Stimulated activated naive CD8-positive, alpha-beta T cell treated with anti-CD3 and anti-CD28 coated beads, Interleukin-15, amount 100 ng/mL, for 72 hours (primary cell): ENCODE results near the gene ZNF611.
"Not testable (repeated sequence)": the region's sequence is repeated elsewhere in the genome, so short reads cannot be mapped to it uniquely, and the experiment has no call there.

Source experiments
- ATAC-seq: fragments of 150-1000 bp; cut with Tn5 transposase; 2 replicates; pipeline ENCODE4 v1.10.0; 2021; ENCODE audit warnings: mild to moderate bottlenecking, moderate library complexity
- DNase-seq, 2 donors: peaks; one replicate each; pipeline ENCODE4 v3.0.0; 2021 to 2022
- H3K27ac Mint-ChIP-seq, 2 donors: one replicate each; pipeline ENCODE4 v1.8.0; 2022; ENCODE audit warnings: mild to moderate bottlenecking in 2 of 2, mixed read lengths in 2 of 2, moderate library complexity in 2 of 2
- H3K27me3 Mint-ChIP-seq: one replicate; pipeline ENCODE4 v1.8.0; 2022; ENCODE audit warnings: mixed read lengths
- H3K4me1 Mint-ChIP-seq: one replicate; pipeline ENCODE4 v1.8.0; 2022; ENCODE audit warnings: mild to moderate bottlenecking, mixed read lengths
- H3K4me3 Mint-ChIP-seq, 2 donors: one replicate each; pipeline ENCODE4 v1.8.0; 2022; ENCODE audit warnings: mild to moderate bottlenecking in 2 of 2, mixed read lengths in 2 of 2, moderate library complexity in 1 of 2
- H3K9me3 Mint-ChIP-seq, 2 donors: one replicate each; pipeline ENCODE4 v1.8.0; 2022; ENCODE audit warnings: mixed read lengths in 2 of 2

The ZNF611 gene

GRCh38 chr19:52725528-52725961, 9.3 kb downstream of the ZNF611 start:
- ATAC-seq (no peak), DNase-seq (no peak)
- Mint-ChIP-seq H3K27ac (no peak overlapping the region), H3K27me3 (no peaks in the 10 kb centered on the region), H3K4me3 (no peak overlapping the region), H3K4me1 (no peaks in the 10 kb centered on the region), H3K9me3 (peaks cover 14 to 27% of the 10 kb centered on the region in 2 donors)

- Mint-ChIP-seq H3K9me3 (peaks cover 14 to 27% of the 10 kb centered on the region in 2 donors), H3K27me3 (no peaks in the 10 kb centered on the region), H3K4me1 (no peaks in the 10 kb centered on the region), H3K4me3 (no peak overlapping the region), H3K27ac (peak overlapping the region in 1 of 2 donors; percentile 13)
- ATAC-seq (no peak), DNase-seq (no peak)
Measured at GRCh38 chr19:52724701-52725514, 9.9 kb downstream of the ZNF611 start.

GRCh38 chr19:52723907-52724598, 10.8 kb downstream of the ZNF611 start:
- not testable (repeated sequence) for H3K4me1 Mint-ChIP-seq, H3K4me3 Mint-ChIP-seq, DNase-seq, H3K27ac Mint-ChIP-seq, H3K27me3 Mint-ChIP-seq, ATAC-seq
- H3K9me3 Mint-ChIP-seq, result peaks cover 22 to 27% of the 10 kb centered on the region in 2 donors

- Mint-ChIP-seq H3K4me3 (no peak overlapping the region), H3K4me1 (no peaks in the 10 kb centered on the region), H3K9me3 (peaks cover 24 to 27% of the 10 kb centered on the region in 2 donors), H3K27ac (no peak overlapping the region), H3K27me3 (no peaks in the 10 kb centered on the region)
- ATAC-seq (no peak), DNase-seq (no peak)
Measured at GRCh38 chr19:52722062-52723003, 12.5 kb downstream of the ZNF611 start.

- not testable (repeated sequence) for H3K27ac Mint-ChIP-seq, H3K4me3 Mint-ChIP-seq, H3K27me3 Mint-ChIP-seq, DNase-seq, ATAC-seq
- Mint-ChIP-seq H3K9me3 (peaks cover 27 to 29% of the 10 kb centered on the region in 2 donors), H3K4me1 (peaks cover 13% of the 10 kb centered on the region)
Measured at GRCh38 chr19:52720541-52720940, 14.3 kb downstream of the ZNF611 start.

GRCh38 chr19:52716522-52716921, 18.3 kb downstream of the ZNF611 start:
- Mint-ChIP-seq H3K9me3 (peaks cover 7 to 22% of the 10 kb centered on the region in 2 donors), H3K27ac (peak overlapping the region in 1 of 2 donors; percentile 91), H3K27me3 (no peaks in the 10 kb centered on the region), H3K4me1 (peaks cover 16% of the 10 kb centered on the region), H3K4me3 (no peak overlapping the region)
- ATAC-seq (no peak), DNase-seq (no peak)

- H3K4me3 Mint-ChIP-seq, result peak overlapping the region in 1 of 2 donors; percentile 11
- H3K27ac Mint-ChIP-seq, result peak overlapping the region in 1 of 2 donors; percentile 91
- ATAC-seq (peak; percentile 72), DNase-seq (peak; percentile 8 to 18)
- H3K27me3 Mint-ChIP-seq, result not testable (repeated sequence)
- peaks cover 16% of the 10 kb centered on the region for H3K4me1 Mint-ChIP-seq
- peaks cover 9 to 26% of the 10 kb centered on the region in 2 donors for H3K9me3 Mint-ChIP-seq
Measured at GRCh38 chr19:52715902-52716301, 18.9 kb downstream of the ZNF611 start.

GRCh38 chr19:52715330-52715729, 19.5 kb downstream of the ZNF611 start:
- Mint-ChIP-seq H3K4me1 (peaks cover 16% of the 10 kb centered on the region), H3K9me3 (peaks cover 9 to 26% of the 10 kb centered on the region in 2 donors)
- ATAC-seq, H3K27me3 Mint-ChIP-seq, H3K27ac Mint-ChIP-seq, H3K4me3 Mint-ChIP-seq, DNase-seq: not testable (repeated sequence)

- H3K27ac Mint-ChIP-seq, ATAC-seq, H3K27me3 Mint-ChIP-seq, H3K4me3 Mint-ChIP-seq, DNase-seq: not testable (repeated sequence)
- peaks cover 9 to 22% of the 10 kb centered on the region in 2 donors for H3K9me3 Mint-ChIP-seq
- H3K4me1 Mint-ChIP-seq, result peaks cover 16% of the 10 kb centered on the region
Measured at GRCh38 chr19:52713051-52713450, 21.8 kb downstream of the ZNF611 start.

GRCh38 chr19:52711661-52712060, 23.2 kb downstream of the ZNF611 start:
- H3K27ac Mint-ChIP-seq, ATAC-seq, DNase-seq, H3K27me3 Mint-ChIP-seq, H3K4me3 Mint-ChIP-seq: not testable (repeated sequence)
- H3K4me1 Mint-ChIP-seq, result peaks cover 15% of the 10 kb centered on the region
- peaks cover 9 to 20% of the 10 kb centered on the region in 2 donors for H3K9me3 Mint-ChIP-seq

GRCh38 chr19:52710538-52710937, 24.3 kb downstream of the ZNF611 start:
- Mint-ChIP-seq H3K27ac (no peak overlapping the region), H3K9me3 (peaks cover 18 to 27% of the 10 kb centered on the region in 2 donors), H3K4me1 (peaks cover 3% of the 10 kb centered on the region), H3K4me3 (no peak overlapping the region), H3K27me3 (no peaks in the 10 kb centered on the region)
- ATAC-seq (no peak), DNase-seq (no peak)

- not testable (repeated sequence) for DNase-seq, H3K4me3 Mint-ChIP-seq, ATAC-seq, H3K27me3 Mint-ChIP-seq, H3K27ac Mint-ChIP-seq, H3K4me1 Mint-ChIP-seq
- H3K9me3 Mint-ChIP-seq, result peaks cover 37 to 43% of the 10 kb centered on the region in 2 donors
Measured at GRCh38 chr19:52705615-52706014, 29.2 kb downstream of the ZNF611 start.

- Mint-ChIP-seq H3K4me3 (no peak overlapping the region), H3K4me1 (peaks cover under 1% of the 10 kb centered on the region), H3K9me3 (peaks cover 47 to 60% of the 10 kb centered on the region in 2 donors), H3K27me3 (no peaks in the 10 kb centered on the region), H3K27ac (no peak overlapping the region)
- ATAC-seq (no peak), DNase-seq (no peak)
Measured at GRCh38 chr19:52703917-52704316, 30.9 kb downstream of the ZNF611 start.

GRCh38 chr19:52700673-52701072, 34.2 kb downstream of the ZNF611 start:
- Mint-ChIP-seq H3K27me3 (no peaks in the 10 kb centered on the region), H3K4me1 (peaks cover 5% of the 10 kb centered on the region), H3K27ac (peak overlapping the region in 1 of 2 donors; percentile 13), H3K9me3 (peaks cover 42 to 66% of the 10 kb centered on the region in 2 donors), H3K4me3 (no peak overlapping the region)
- ATAC-seq (no peak), DNase-seq (no peak)

GRCh38 chr19:52699555-52699954, 35.3 kb downstream of the ZNF611 start:
- not testable (repeated sequence) for H3K4me3 Mint-ChIP-seq, H3K27me3 Mint-ChIP-seq, H3K4me1 Mint-ChIP-seq, ATAC-seq, DNase-seq
- peaks cover 31 to 55% of the 10 kb centered on the region in 2 donors for H3K9me3 Mint-ChIP-seq
- peak overlapping the region in 1 of 2 donors; percentile 42 for H3K27ac Mint-ChIP-seq
